Stromal cell of bone marrow (primary cell): Measurements from ENCODE around the gene GAB2.

Source experiments
- DNase-seq: peaks from one replicate; pipeline ENCODE4 v3.0.0-alpha.2; 2012; ENCODE audit warnings: low read depth

Gene GAB2

GRCh38 chr11:78428266-78428636 lies 10.6 kb upstream of the GAB2 start:
- no peak for DNase-seq

GRCh38 chr11:78427615-78428265 lies 10.1 kb upstream of the GAB2 start:
- DNase-seq, result no peak

GRCh38 chr11:78426845-78427244 lies 9.2 kb upstream of the GAB2 start:
- no peak for DNase-seq

- no peak for DNase-seq
Measured at GRCh38 chr11:78425399-78426070, 7.9 kb upstream of the GAB2 start.

- no peak for DNase-seq
Measured at GRCh38 chr11:78424334-78425270, 7.0 kb upstream of the GAB2 start.

- DNase-seq, result no peak
Measured at GRCh38 chr11:78423241-78423640, 5.6 kb upstream of the GAB2 start.

- peak; percentile 46 for DNase-seq
Measured at GRCh38 chr11:78420796-78421209, 3.2 kb upstream of the GAB2 start.

- peak; percentile 81 for DNase-seq
Measured at GRCh38 chr11:78420255-78420764, 2.7 kb upstream of the GAB2 start.

- DNase-seq, result peak; percentile 97
Measured at GRCh38 chr11:78419327-78419726, 1.7 kb upstream of the GAB2 start.

GRCh38 chr11:78418584-78419211 lies 1.1 kb upstream of the GAB2 start:
- no peak for DNase-seq

GRCh38 chr11:78417888-78418583 lies 416 bp upstream of the GAB2 start:
- DNase-seq, result peak; percentile 64

GRCh38 chr11:78416285-78417174 lies 1.1 kb downstream of the GAB2 start:
- peak; percentile 77 for DNase-seq

- DNase-seq, result no peak
Measured at GRCh38 chr11:78415338-78415737, 2.3 kb downstream of the GAB2 start.

- DNase-seq, result no peak
Measured at GRCh38 chr11:78414321-78415051, 3.1 kb downstream of the GAB2 start.

- no peak for DNase-seq
Measured at GRCh38 chr11:78408619-78409018, 9.0 kb downstream of the GAB2 start.

- no peak for DNase-seq
Measured at GRCh38 chr11:78406568-78407196, 10.9 kb downstream of the GAB2 start.

- no peak for DNase-seq
Measured at GRCh38 chr11:78405805-78406204, 11.8 kb downstream of the GAB2 start.

GRCh38 chr11:78403781-78404180 lies 13.8 kb downstream of the GAB2 start:
- DNase-seq, result no peak

GRCh38 chr11:78402847-78403246 lies 14.8 kb downstream of the GAB2 start:
- DNase-seq, result no peak
